Superior temporal gyrus (tissue), 1 donor: Measurements from ENCODE around the gene FUT7.
A peak's percentile ranks its signal among the peaks of the same experiment; 100 is the strongest.

ENCODE experiments used
- DNase-seq: peaks from one replicate; pipeline ENCODE4 v3.0.0-alpha.2; 2016; ENCODE audit errors: extremely low spot score

The FUT7 gene

GRCh38 chr9:136983656-136984314 is 48.1 kb downstream of the FUT7 start:
- no peak for DNase-seq

GRCh38 chr9:136983167-136983566 is 48.7 kb downstream of the FUT7 start:
- DNase-seq: no peak

DNA sequence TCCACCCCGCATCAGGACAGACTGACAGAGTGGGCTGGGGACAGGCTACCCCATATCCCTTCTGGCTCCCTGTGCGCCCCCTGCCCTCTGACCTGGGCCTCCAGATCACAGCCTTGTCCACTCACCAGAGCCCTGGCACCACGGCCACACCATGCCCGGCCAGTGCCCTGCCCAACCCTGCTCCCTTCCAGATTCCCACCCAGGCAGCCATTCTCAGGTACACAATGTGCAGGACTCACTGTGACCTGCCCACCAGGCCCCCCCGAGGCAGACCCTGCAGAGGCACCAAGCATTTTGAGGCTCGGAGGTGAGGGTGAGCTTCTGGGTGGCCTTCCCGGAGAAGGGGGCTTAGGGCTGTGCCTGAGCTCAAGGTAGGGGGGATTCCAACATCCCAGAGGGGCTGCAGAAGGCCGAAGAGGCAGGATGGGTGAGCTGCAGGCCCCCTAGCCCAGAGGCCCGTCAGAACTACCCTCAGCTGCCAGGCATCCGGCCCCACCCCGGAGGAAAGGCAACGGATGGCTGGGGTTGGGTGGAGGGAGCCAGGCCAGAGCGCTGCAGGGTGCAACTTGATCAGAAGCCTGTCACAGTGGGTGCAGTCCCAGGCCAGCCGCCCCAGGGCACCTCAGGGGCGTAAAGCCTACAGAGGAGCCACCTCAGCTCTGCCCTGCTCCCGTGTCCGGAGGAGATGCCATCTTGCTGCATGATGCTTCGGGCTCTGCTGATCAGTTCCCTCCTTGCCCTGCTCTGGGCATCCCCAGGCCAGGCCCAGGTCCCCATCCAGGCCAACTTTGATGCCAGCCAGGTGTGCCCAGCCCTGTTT is 49.4 kb downstream of the FUT7 start, which contains the start of gene LCNL1:
Gene LCNL1 (plus strand): TSS at position 762 of the 820 bp plus-strand sequence. CDS start 594 bp downstream, outside the sequence.
- peak; percentile 48 for DNase-seq

- peak; percentile 58 for DNase-seq
Observed at GRCh38 chr9:136981588-136982231, 50.2 kb downstream of the FUT7 start.

DNA sequence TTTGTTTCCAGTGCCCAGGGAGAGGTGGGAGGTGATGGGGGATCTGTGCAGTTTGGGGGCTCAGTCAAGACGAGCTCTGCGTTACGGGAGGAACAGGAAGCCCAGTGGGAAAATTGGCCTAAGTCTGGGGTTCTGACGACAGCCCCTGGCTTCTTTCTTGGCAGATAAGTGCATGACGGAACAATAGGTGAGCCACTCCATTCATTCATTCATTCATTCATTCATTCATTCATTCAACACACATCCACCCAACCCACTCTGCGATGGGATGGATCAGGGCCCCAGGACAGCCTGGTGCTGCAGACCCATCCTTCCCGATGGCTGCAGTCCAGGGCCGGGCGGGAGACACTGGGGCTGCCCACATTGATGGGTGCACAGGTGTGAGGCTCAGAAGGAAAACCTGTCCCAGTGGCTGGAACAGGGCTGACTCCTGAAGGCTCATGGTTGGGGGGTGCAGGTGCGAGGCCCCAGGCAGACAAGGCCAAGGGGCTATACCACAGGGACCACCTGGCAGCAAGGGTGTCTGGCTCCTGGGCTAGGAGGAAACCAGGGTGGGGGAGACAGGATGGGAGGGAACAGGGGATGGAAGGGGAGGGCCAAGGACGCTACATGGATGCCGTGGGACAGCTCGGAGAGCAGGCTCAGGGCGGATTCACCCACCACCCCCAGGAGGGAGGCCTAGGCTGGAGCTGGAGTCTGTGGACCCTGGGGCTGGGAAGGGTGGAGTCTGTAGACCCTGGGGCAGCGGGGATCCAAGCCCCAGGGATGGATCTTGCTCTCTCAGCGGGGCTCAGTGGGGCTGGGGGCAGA is 51.0 kb downstream of the FUT7 start:
- no peak for DNase-seq
